ENCODE data around the gene LGR6.

The LGR6 gene

DNA sequence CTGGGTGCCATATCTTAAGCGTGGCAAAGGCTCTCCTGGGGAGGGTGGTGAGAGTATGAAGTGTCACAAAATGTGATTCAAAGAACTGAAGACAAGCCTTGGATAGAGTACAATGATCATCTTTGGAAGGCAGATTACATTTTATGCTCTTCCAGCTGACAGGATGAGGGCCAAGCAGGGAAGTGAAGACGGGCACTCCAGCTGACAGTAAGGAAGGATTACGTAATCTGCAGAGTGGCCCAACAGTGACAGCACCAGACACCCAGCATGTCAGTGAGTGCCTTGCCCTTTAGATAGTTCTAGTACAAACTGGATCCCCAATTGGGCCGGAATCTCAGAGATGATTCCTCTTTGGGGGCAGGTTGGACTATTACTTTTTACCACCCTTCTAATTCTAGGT, 95.4 kb downstream of the LGR6 start (continued):
- TF ChIP-seq ZBTB11 (tag by site-specific recombination; conservative IDR thresholded peaks at IDR 0.05; ENCODE audit: low read depth) = no peak

DNA sequence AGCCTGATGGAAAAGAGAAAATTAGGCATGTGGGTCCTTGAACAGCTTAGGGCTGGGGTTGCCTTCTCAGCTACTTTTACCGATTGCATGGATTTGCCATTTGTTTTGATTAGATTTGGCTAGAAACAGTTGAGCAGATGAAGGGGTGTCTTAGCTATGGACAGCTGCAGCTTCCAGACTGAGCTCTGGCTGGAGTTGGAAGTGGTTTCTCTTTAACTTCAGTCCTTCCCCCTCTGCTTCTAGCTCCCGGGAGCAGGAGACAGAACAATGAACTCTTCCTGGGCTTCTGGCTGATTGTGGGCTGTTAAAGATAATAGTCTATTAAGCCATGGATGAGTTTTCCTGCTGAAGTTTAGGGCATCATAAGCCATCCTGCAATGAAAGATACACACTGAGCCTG, 97.4 kb downstream of the LGR6 start:
- ChIA-PET POLR2A (no interaction called here), CTCF (interaction anchor here (0.7 to 2.7 kb wide), 10 partner anchors 9 to 428 kb away, joined by 3 to 15 read pairs (median 4); partner anchors contain the start of gene LGR6)
- no peak overlapping the region for H3K27ac ChIP-seq (ENCODE audit: extremely low read depth, low read depth, low read length)
- H3K4me1 ChIP-seq (ENCODE audit: control insufficient read depth, insufficient read depth, low read length) = no peaks in the 10 kb centered on the region; the same call in 1 of the 2 replicates
- no peaks in the 10 kb centered on the region for H3K36me3 ChIP-seq (ENCODE audit: control insufficient read depth in 2 of 2, insufficient read depth in 1 of 2, low read length in 2 of 2)
- no peaks in the 10 kb centered on the region for H3K9me3 ChIP-seq (ENCODE audit: control insufficient read depth, insufficient read depth, low read depth, low read length)
- no peak overlapping the region for H3K4me3 ChIP-seq (ENCODE audit: low read depth, low read length)
- TF ChIP-seq SETDB1 (IDR thresholded peaks at IDR 0.05; ENCODE audit: insufficient read length, low read length) = no peak
- no peak for TF ChIP-seq ZNF48 (tag by site-specific recombination; IDR thresholded peaks at IDR 0.05)
- TF ChIP-seq ZNF133 (tag by site-specific recombination; IDR thresholded peaks at IDR 0.05) = no peak
- TF ChIP-seq ZNF266 (tag by site-specific recombination; IDR thresholded peaks at IDR 0.05; ENCODE audit: low read depth) = no peak
- no peak for TF ChIP-seq ZNF776 (tag by site-specific recombination; IDR thresholded peaks at IDR 0.05; ENCODE audit: borderline replicate concordance)
- no peak for TF ChIP-seq ZNF202 (tag by site-specific recombination; IDR thresholded peaks at IDR 0.05; ENCODE audit: borderline replicate concordance)
- TF ChIP-seq, protein P1, sequence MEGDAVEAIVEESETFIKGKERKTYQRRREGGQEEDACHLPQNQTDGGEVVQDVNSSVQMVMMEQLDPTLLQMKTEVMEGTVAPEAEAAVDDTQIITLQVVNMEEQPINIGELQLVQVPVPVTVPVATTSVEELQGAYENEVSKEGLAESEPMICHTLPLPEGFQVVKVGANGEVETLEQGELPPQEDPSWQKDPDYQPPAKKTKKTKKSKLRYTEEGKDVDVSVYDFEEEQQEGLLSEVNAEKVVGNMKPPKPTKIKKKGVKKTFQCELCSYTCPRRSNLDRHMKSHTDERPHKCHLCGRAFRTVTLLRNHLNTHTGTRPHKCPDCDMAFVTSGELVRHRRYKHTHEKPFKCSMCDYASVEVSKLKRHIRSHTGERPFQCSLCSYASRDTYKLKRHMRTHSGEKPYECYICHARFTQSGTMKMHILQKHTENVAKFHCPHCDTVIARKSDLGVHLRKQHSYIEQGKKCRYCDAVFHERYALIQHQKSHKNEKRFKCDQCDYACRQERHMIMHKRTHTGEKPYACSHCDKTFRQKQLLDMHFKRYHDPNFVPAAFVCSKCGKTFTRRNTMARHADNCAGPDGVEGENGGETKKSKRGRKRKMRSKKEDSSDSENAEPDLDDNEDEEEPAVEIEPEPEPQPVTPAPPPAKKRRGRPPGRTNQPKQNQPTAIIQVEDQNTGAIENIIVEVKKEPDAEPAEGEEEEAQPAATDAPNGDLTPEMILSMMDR (tag by site-specific recombination; IDR thresholded peaks at IDR 0.05) = no peak

DNA sequence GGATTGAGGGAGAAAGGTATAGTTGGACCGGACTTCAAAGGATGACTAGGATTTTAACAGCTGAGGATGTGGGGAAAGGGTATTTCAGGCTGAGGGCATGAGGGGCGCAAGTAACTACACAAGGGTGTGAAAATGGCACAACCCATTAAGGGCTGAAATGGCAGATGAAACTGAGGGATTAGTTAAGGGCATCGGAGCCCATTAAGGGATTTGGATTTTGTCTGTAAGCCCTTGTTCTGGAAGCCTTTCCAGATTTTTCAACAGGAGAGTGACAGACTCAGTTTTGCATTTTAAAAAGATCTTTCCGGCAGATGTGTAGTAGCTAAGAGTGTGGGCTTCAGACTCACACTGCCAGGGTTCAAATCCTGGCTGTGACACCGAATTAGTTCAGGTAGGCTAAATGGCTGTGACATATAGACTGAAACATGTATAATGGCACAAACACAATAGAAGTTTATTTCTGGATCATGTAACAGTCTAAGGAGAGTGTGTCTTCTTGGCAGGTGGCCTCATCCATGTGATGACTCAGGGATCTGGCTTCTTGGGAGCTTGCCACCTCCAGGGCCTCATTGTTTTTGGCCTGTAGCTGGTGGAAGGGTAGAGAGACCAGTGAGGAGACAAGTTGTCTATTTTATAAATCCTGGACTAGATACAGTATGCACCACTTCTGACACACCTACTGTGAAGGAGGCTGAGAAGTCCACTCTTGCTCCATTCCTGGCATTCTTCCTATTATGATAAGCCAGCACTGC, 98.5 kb downstream of the LGR6 start:
- H3K4me3 ChIP-seq (ENCODE audit: low read depth, low read length) = no peak overlapping the region
- no peaks in the 10 kb centered on the region for H3K36me3 ChIP-seq (ENCODE audit: control insufficient read depth in 2 of 2, insufficient read depth in 1 of 2, low read length in 2 of 2)
- no peak overlapping the region for H3K27ac ChIP-seq (ENCODE audit: extremely low read depth, low read depth, low read length)
- ChIA-PET CTCF (interaction anchor here (0.7 to 2.7 kb wide), 5 partner anchors 18 to 99 kb away, joined by 3 to 15 read pairs (median 4); partner anchors contain the start of gene LGR6), POLR2A (no interaction called here)
- no peaks in the 10 kb centered on the region for H3K4me1 ChIP-seq (ENCODE audit: control insufficient read depth, insufficient read depth, low read length)
- no peaks in the 10 kb centered on the region for H3K9me3 ChIP-seq (ENCODE audit: control insufficient read depth, insufficient read depth, low read depth, low read length)
- TF ChIP-seq ZSCAN23 (tag by site-specific recombination; IDR thresholded peaks at IDR 0.05) = 0 out of 2 replicates have a peak, but pooled peaks have one; percentile 62
- peak; percentile 50; the same call in 1 of the 2 replicates for TF ChIP-seq ZNF501 (tag by site-specific recombination; IDR thresholded peaks at IDR 0.05)
- TF ChIP-seq, protein P2, sequence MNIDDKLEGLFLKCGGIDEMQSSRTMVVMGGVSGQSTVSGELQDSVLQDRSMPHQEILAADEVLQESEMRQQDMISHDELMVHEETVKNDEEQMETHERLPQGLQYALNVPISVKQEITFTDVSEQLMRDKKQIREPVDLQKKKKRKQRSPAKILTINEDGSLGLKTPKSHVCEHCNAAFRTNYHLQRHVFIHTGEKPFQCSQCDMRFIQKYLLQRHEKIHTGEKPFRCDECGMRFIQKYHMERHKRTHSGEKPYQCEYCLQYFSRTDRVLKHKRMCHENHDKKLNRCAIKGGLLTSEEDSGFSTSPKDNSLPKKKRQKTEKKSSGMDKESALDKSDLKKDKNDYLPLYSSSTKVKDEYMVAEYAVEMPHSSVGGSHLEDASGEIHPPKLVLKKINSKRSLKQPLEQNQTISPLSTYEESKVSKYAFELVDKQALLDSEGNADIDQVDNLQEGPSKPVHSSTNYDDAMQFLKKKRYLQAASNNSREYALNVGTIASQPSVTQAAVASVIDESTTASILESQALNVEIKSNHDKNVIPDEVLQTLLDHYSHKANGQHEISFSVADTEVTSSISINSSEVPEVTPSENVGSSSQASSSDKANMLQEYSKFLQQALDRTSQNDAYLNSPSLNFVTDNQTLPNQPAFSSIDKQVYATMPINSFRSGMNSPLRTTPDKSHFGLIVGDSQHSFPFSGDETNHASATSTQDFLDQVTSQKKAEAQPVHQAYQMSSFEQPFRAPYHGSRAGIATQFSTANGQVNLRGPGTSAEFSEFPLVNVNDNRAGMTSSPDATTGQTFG (tag by site-specific recombination; IDR thresholded peaks at IDR 0.05; ENCODE audit: borderline replicate concordance) = no peak
- TF ChIP-seq, protein P3, sequence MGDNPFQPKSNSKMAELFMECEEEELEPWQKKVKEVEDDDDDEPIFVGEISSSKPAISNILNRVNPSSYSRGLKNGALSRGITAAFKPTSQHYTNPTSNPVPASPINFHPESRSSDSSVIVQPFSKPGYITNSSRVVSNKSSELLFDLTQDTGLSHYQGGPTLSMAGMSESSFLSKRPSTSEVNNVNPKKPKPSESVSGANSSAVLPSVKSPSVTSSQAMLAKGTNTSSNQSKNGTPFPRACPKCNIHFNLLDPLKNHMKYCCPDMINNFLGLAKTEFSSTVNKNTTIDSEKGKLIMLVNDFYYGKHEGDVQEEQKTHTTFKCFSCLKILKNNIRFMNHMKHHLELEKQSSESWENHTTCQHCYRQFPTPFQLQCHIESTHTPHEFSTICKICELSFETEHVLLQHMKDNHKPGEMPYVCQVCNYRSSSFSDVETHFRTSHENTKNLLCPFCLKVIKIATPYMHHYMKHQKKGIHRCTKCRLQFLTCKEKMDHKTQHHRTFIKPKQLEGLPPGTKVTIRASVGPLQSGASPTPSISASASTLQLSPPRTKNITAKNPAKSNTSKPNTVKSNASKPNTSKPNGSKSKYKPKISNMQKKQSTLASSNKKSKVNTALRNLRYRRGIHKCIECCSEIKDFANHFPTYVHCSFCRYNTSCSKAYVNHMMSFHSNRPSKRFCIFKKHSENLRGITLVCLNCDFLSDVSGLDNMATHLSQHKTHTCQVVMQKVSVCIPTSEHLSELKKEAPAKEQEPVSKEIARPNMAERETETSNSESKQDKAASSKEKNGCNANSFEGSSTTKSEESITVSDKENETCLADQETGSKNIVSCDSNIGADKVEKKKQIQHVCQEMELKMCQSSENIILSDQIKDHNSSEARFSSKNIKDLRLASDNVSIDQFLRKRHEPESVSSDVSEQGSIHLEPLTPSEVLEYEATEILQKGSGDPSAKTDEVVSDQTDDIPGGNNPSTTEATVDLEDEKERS (tag by site-specific recombination; IDR thresholded peaks at IDR 0.05) = no peak
- TF ChIP-seq GFI1B (tag by site-specific recombination; IDR thresholded peaks at IDR 0.05) = no peak
- TF ChIP-seq GLIS1 (tag by site-specific recombination; IDR thresholded peaks at IDR 0.05) = peak; percentile 81
- 0 out of 2 replicates have a peak, but pooled peaks have one; percentile 43 for TF ChIP-seq ZNF629 (tag by site-specific recombination; IDR thresholded peaks at IDR 0.05)
- peak; percentile 27; the same call in 1 of the 2 replicates for TF ChIP-seq ZNF335 (tag by site-specific recombination; conservative IDR thresholded peaks at IDR 0.05)
- no peak for TF ChIP-seq KLF1 (tag by site-specific recombination; IDR thresholded peaks at IDR 0.05)
- TF ChIP-seq ZBTB44 (tag by site-specific recombination; IDR thresholded peaks at IDR 0.05) = no peak
- TF ChIP-seq BCL11A (tag by site-specific recombination; IDR thresholded peaks at IDR 0.05; ENCODE audit: low read depth) = no peak
